Stimulated activated CD4-positive, alpha-beta T cell treated with anti-CD3 and anti-CD28 coated beads, Interleukin-12 subunit alpha, Interleukin-12 subunit beta, amount 100 ng/mL, for 4 hours (primary cell): ENCODE results near the gene SMIM45.
A peak's percentile ranks its signal among the peaks of the same experiment; 100 is the strongest.

ENCODE experiments used
- DNase-seq: peaks from one replicate; pipeline ENCODE4 v3.0.0-alpha.2; 2020

The SMIM45 gene

GRCh38 chr22:41915786-41916493, 36.0 kb upstream of the SMIM45 start:
- no peak for DNase-seq

- DNase-seq = no peak
Measured at GRCh38 chr22:41916745-41917358, 35.1 kb upstream of the SMIM45 start.

GRCh38 chr22:41917375-41917902, 34.5 kb upstream of the SMIM45 start:
- no peak for DNase-seq

- no peak for DNase-seq
Measured at GRCh38 chr22:41917903-41918791, 33.8 kb upstream of the SMIM45 start.

GRCh38 chr22:41919357-41920224, 32.4 kb upstream of the SMIM45 start:
- DNase-seq = peak; percentile 40

- no peak for DNase-seq
Measured at GRCh38 chr22:41920271-41920976, 31.5 kb upstream of the SMIM45 start.

- no peak for DNase-seq
Measured at GRCh38 chr22:41922328-41922727, 29.6 kb upstream of the SMIM45 start.

DNA sequence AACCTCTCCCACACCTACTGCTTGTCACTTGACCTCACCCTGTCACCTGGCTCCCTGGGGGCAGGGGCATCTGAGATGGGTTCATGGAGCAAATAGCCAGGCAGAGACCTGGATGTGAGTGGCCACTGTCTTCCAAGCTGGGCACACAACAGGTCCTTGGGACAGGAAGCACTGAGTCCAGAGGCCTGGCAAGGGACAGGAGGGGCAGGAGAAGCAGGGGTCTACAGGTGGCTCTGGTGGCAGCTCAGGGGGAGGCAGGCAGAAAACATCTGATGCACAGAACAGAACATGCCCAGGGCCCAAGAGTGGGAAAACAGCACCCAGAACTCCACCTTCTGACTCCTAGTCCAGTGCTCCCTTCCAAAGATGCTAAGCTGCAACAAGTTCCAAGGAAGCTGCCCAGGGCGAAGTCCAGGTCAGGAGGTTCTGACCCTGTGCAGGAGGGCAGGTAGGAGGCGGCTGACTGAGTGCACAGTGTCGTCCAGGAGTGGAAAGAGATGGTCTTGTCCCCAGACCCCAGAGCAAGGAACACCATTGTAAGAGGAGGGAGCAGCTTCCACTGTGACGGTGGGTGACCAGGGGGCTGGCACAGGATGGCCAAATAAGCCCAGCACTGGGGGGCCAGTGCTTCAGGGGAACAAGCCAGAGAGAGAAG, 28.9 kb upstream of the SMIM45 start:
- DNase-seq = no peak

DNA sequence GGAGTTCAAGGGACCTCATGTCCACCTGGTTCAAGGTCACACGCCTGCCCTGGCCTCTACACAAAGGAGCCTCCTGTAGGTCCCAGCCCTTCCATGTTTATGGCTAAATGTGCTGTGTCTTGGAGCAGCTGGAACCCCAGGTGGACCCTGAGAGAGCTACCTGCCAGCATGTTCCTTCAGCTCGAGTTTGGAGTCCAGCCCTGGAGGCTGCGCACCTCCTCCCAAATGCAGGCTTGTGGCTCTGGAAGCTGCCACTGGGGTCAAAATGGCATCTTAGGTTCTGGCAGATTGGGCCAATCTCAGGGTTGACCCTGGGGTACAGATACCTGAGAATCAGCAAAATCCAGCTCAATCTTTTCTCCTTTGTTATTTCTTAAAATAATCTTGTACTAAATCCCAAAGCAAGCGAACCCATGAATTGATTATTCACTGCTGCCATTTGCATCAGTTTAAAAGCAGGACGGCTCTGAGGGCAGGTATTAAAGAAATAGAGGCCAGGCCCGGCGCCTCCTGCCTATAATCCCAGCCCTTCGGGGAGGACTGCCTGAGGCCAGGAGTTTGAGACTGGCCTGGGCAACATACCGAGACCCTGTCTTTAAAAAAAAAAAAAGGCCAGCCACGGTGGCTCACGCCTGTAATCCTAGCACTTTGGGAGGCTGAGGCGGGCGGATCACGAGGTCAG, 28.2 kb upstream of the SMIM45 start:
- DNase-seq = no peak

- peak; percentile 76 for DNase-seq
Measured at GRCh38 chr22:41925783-41926460, 26.0 kb upstream of the SMIM45 start.

DNA sequence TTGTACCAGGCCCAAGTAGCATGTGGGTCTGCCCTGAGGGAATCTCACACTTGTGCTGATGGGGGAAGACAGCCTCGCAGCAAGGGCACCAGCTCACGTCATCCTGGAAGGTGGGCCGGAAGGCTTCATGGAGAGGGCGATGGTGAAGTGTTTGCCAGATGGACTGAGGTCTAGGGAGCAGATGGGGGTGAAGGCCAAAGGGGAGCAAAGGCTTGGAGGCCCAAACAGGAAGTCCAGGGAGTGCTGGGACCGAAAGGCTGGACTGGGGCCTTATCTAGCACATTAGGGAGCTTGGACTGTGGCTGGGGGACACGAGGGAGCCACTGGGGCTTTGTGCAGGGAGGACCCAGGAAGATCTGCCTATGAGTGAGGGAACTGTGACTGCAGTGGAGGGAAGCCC, 24.1 kb upstream of the SMIM45 start:
- no peak for DNase-seq

GRCh38 chr22:41928593-41929417, 23.1 kb upstream of the SMIM45 start:
- DNase-seq = no peak

GRCh38 chr22:41929418-41929810, 22.5 kb upstream of the SMIM45 start:
- DNase-seq = no peak

GRCh38 chr22:41931701-41932269, 20.2 kb upstream of the SMIM45 start:
- DNase-seq = no peak

- DNase-seq = no peak
Measured at GRCh38 chr22:41932353-41932752, 19.6 kb upstream of the SMIM45 start.

GRCh38 chr22:41933411-41934177, 18.4 kb upstream of the SMIM45 start:
- no peak for DNase-seq

DNA sequence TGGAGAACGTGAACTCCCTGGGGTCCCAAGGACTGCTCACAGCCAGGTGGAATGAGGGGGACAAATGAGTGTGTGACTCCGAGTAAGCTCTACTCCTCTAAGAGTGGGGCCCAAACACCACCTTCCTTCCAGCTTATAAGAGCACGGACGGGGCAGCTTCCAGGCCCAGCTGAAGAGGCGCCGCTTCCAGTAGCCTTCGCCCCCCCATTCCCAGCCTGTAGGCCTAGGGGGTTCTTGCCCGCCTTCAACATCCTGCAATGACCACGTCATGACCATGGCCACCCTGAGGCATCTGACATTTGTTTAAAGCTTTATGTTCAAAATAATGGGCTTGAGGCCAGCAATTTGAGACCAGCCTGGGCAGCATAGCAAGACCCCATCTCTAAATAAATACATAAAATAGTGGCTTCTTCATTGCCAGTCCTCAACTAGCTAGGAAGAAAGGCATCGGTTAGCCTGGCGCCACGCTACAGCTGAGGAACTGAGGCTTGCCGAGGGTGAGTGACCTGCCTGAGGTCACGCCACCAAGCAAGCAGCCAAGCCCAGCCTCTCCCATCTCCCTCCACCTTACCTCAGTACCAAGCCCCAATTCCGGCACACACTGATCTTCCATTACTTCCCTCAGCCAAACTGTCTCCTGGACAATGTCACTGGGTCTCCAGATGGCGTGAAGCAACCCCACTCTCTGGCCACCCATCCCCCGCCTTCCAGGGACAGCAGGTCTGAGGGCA, 17.5 kb upstream of the SMIM45 start:
- DNase-seq = no peak
